Kidney (tissue), 14 donors: ENCODE results near the gene TMEM255B. TPM values are rescaled to one million over a fixed set of nuclear protein-coding genes. Genes with fewer than 3 reads are reported as not detected.
A peak's percentile ranks its signal among the peaks of the same experiment; 100 is the strongest.

Source experiments
- DNase-seq, 5 donors: peaks; one replicate each; pipeline ENCODE4 v3.0.0-alpha.2; 2013 to 2020
- FAIRE-seq: peaks from 2 replicates; lab custom pipeline; 2012; peaks lifted over from hg19 to GRCh38; lab: Jason Lieb, UNC
- H3K27ac ChIP-seq, 2 donors: one replicate each; pipeline ENCODE4 v1.7.0; 2013; ENCODE audit warnings: low read depth in 2 of 2, low read length in 2 of 2, inconsistent platforms in 1 of 2
- H3K27me3 ChIP-seq: one replicate; pipeline ENCODE4 v1.7.1; 2013; ENCODE audit warnings: low read length, inconsistent platforms; ENCODE audit not compliant: control insufficient read depth, insufficient read depth
- H3K36me3 ChIP-seq, 3 donors: one replicate each; pipeline versions ENCODE4 v1.7.0 to v1.7.1; 2013; ENCODE audit warnings: low read length in 3 of 3, control low read depth in 1 of 3, inconsistent platforms in 1 of 3; ENCODE audit not compliant: insufficient read depth in 3 of 3, control insufficient read depth in 2 of 3
- H3K4me1 ChIP-seq, 3 donors: one replicate each; pipeline versions ENCODE4 v1.7.0 to v1.7.1; 2013; ENCODE audit warnings: low read length in 3 of 3, inconsistent platforms in 1 of 3, low read depth in 1 of 3; ENCODE audit not compliant: control insufficient read depth in 2 of 3, insufficient read depth in 2 of 3
- H3K4me3 ChIP-seq, 3 donors: one replicate each; pipeline versions ENCODE4 v1.7.0 to v1.8.1; 2013; ENCODE audit warnings: low read length in 3 of 3, control low read depth in 1 of 3, inconsistent platforms in 1 of 3
- H3K9ac ChIP-seq, 3 donors: one replicate each; pipeline versions ENCODE4 v1.7.0 to v1.7.1; 2013; ENCODE audit warnings: low read length in 3 of 3, control low read depth in 1 of 3, inconsistent platforms in 1 of 3
- H3K9me3 ChIP-seq, 3 donors: one replicate each; pipeline versions ENCODE4 v1.7.0 to v1.7.1; 2013; ENCODE audit warnings: low read length in 3 of 3, control low read depth in 1 of 3, inconsistent platforms in 1 of 3; ENCODE audit not compliant: control insufficient read depth in 2 of 3, insufficient read depth in 1 of 3
- CTCF ChIP-seq: IDR thresholded peaks from 3 replicates; pipeline ENCODE4 v1.5.1; 2012; ENCODE audit warnings: mild to moderate bottlenecking, moderate library complexity, borderline replicate concordance; ENCODE audit not compliant: insufficient read depth; ENCODE audit errors: extremely low read depth
- intact Hi-C: fragments of 100-400 bp; cut with DNase I; formaldehyde crosslinking; loops from one replicate; pipeline ENCODE4 v1.11.1; 2022
- polyA plus RNA-seq: library from polyadenylated mRNA; stranded (reverse); fragments of 350-450 nt; fragmentation: Illumina TruSeq; extraction: RNeasy Lipid Tissue Mini Kit (QIAGEN cat#74804); gene quantifications from one replicate; pipeline ENCODE4 v1.2.3, GENCODE V29; 2014; ENCODE audit warnings: low read depth, low replicate concordance; ENCODE audit not compliant: insufficient read depth
- total RNA-seq: library from RNA; stranded (reverse); fragmentation: NEBNext Ultra II Directional; extraction: Animal tissue kit (Norgen Biotek cat#: 25700); gene quantifications from one replicate; pipeline ENCODE4 v1.2.1, GENCODE V29; 2021
- donor health status: control.
- donor health status: control.
- donor health status: control.
- donor health status: control.
- donor health status: control.
- donor health status: DM: yes; HTN: yes; CAD: no.
- donor health status: Normal renal cell carcinoma (clear cell type).

The TMEM255B gene
- total and polyA plus RNA-seq, 2 donors from 2014 or later, result 11.9 to 29.3 TPM

DNA sequence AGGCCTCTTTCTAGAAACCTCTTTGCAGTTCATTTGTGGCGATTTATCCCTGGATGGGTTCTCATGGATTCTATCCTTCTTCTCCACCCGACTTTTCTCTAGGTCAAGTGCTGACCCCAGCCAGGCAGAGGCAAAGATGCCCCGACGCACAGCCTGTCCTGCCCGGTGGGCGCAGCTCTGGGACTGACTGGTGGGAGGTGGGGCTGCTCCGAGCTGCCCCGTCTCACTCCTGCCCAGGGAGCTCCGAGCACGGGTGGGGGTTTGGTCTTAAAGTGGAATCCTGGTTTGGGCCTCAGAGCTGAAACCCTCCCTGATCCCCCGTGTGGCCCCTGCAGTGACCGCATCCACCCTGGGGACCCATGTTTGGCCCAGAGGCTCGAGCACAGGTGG, 60.3 kb downstream of the TMEM255B start:
- FAIRE-seq (no peak), DNase-seq (no peak)
- no peak overlapping the region for H3K9ac ChIP-seq
- no peaks in the 10 kb centered on the region for H3K27me3 ChIP-seq
- H3K36me3 ChIP-seq, result peaks cover 0 to 2% (median 0%) of the 10 kb centered on the region in 3 donors
- TF ChIP-seq CTCF, result no peak
- H3K9me3 ChIP-seq, result no peaks in the 10 kb centered on the region
- no peak overlapping the region for H3K27ac ChIP-seq
- intact Hi-C loops, result no loop called here
- no peak overlapping the region for H3K4me3 ChIP-seq
- peaks cover 0 to 23% (median 0%) of the 10 kb centered on the region in 3 donors for H3K4me1 ChIP-seq

GRCh38 chr13:113819731-113820715, 61.0 kb downstream of the TMEM255B start:
- Histone ChIP-seq H3K36me3 (peaks cover 0 to 2% (median 0%) of the 10 kb centered on the region in 3 donors), H3K4me1 (peaks cover 0 to 23% (median 0%) of the 10 kb centered on the region in 3 donors), H3K9ac (no peak overlapping the region), H3K9me3 (no peaks in the 10 kb centered on the region), H3K4me3 (no peak overlapping the region), H3K27me3 (no peaks in the 10 kb centered on the region), H3K27ac (peak overlapping the region in 1 of 2 donors; percentile 22)
- intact Hi-C loops, result no loop called here
- no peak for DNase-seq
- no peak for TF ChIP-seq CTCF
- no peak for FAIRE-seq

GRCh38 chr13:113820813-113821651, 62.0 kb downstream of the TMEM255B start:
- TF ChIP-seq CTCF, result no peak
- H3K27ac ChIP-seq, result peak overlapping the region; percentile 7 to 22
- H3K4me1 ChIP-seq, result peaks cover 0 to 21% (median 0%) of the 10 kb centered on the region in 3 donors
- FAIRE-seq (no peak), DNase-seq (peak in 3 of 5 donors; percentile 50 to 59 (median 58))
- intact Hi-C loops, result no loop called here
- H3K27me3 ChIP-seq, result no peaks in the 10 kb centered on the region
- H3K36me3 ChIP-seq, result peaks cover 0 to 2% (median 0%) of the 10 kb centered on the region in 3 donors
- no peak overlapping the region for H3K4me3 ChIP-seq
- H3K9ac ChIP-seq, result peak overlapping the region in 1 of 3 donors; percentile 3
- no peaks in the 10 kb centered on the region for H3K9me3 ChIP-seq
